Kidney glomerular epithelial cell (primary cell): Measurements from ENCODE around the gene TTC23.

Experiments
- DNase-seq: peaks from one replicate; lab custom pipeline; 2025; lab: John Stamatoyannopoulos, UW

The TTC23 gene

GRCh38 chr15:99137877-99138276 lies 111.5 kb downstream of the TTC23 start:
- no peak for DNase-seq

- no peak for DNase-seq
Observed at GRCh38 chr15:99137111-99137546, 112.3 kb downstream of the TTC23 start.

DNA sequence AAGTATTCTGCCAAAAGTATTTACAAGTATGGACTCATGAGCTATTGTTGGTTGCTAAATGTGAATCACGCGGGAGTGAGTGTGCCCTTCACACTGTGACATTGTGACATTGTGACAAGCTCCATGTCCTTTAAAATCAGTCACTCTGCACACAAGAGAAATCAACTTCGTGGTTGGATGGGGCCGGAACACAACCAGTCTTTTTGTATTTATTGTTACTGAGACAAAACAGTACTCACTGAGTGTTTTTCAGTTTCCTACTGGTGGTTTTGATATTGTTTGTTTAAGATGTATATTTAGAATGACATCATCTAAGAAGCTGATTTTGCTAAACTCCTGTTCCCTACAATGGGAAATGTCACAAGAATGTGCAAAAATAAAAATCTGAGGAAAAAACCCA lies 114.2 kb downstream of the TTC23 start:
- no peak for DNase-seq

GRCh38 chr15:99134317-99134821 lies 115.0 kb downstream of the TTC23 start:
- no peak for DNase-seq

DNA sequence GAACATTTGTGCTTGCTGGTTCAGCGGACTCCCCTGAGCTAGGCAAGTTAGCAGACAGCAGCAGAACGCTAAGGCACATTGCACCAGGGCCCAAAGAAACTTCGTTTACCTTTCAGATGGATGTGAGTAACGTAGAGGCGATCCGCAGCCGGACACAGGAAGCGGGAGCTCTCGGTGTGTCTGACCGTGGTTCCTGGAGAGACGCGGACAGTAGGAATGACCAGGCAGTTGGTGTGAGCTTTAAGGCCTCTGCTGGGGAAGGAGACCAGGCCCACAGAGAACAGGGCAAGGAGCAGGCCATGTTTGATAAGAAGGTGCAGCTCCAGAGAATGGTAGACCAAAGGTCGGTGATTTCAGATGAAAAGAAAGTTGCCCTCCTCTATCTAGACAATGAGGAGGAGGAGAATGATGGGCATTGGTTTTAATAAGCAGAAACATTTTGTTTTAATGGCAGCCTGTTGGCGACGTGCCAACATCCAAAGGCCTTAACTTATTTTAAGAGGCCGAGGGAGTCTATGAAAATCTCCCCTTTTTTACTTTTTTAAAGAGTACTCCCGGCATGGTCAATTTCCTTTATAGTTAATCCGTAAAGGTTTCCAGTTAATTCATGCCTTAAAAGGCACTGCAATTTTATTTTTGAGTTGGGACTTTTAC lies 116.6 kb downstream of the TTC23 start:
- no peak for DNase-seq

- no peak for DNase-seq
Observed at GRCh38 chr15:99132122-99132521, 117.3 kb downstream of the TTC23 start.

DNA sequence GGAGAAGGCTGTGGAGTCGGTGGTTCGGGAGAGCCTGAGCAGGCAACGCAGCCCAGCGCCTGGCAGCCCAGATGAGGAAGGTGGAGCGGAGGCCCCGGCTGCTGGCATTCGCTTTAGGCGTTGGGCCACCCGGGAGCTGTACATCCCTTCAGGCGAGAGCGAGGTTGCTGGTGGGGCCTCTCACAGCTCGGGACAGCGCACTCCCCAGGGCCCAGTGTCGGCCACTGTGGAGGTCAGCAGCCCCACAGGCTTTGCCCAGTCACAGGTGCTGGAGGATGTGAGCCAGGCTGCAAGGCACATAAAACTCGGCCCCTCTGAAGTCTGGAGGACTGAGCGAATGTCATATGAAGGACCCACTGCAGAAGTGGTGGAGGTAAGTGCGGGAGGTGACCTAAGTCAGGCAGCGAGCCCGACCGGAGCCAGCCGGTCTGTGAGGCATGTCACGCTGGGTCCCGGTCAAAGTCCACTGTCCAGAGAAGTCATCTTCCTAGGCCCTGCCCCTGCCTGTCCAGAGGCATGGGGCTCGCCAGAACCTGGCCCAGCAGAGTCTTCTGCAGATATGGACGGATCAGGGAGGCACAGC lies 117.8 kb downstream of the TTC23 start:
- no peak for DNase-seq

DNA sequence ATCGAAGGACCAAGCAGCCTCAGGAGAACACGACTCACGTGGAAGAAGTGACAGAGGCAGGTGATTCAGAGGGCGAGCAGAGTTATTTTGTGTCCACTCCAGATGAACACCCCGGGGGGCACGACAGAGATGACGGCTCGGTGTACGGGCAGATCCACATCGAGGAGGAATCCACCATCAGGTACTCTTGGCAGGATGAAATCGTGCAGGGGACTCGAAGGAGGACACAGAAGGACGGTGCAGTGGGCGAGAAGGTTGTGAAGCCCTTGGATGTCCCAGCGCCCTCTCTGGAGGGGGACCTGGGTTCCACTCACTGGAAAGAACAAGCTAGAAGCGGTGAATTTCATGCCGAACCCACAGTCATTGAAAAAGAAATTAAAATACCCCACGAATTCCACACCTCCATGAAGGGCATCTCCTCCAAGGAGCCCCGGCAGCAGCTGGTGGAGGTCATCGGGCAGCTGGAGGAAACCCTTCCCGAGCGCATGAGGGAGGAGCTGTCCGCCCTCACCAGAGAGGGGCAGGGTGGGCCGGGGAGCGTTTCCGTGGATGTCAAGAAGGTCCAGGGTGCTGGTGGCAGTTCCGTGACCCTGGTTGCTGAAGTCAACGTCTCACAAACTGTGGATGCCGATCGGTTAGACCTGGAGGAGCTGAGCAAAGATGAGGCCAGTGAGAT lies 118.5 kb downstream of the TTC23 start:
- no peak for DNase-seq

DNA sequence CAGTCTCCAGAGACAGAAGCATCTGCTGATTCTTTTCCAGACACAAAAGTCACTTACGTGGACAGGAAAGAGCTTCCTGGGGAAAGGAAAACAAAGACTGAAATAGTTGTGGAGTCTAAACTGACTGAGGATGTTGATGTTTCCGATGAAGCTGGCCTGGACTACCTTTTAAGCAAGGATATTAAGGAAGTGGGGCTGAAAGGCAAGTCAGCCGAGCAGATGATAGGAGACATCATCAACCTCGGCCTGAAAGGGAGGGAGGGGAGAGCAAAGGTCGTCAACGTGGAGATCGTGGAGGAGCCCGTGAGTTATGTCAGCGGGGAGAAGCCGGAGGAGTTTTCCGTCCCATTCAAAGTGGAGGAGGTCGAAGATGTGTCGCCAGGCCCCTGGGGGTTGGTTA lies 119.1 kb downstream of the TTC23 start:
- DNase-seq: no peak

DNA sequence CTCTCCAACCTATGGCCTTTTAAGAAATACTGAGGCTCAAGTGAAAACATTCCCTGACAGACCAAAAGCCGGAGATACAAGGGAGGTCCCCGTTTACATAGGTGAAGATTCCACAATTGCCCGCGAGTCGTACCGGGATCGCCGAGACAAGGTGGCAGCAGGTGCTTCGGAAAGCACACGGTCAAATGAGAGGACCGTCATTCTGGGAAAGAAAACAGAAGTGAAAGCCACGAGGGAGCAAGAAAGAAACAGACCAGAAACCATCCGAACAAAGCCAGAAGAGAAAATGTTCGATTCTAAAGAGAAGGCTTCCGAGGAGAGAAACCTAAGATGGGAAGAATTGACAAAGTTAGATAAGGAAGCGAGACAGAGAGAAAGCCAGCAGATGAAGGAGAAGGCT lies 119.7 kb downstream of the TTC23 start:
- no peak for DNase-seq

GRCh38 chr15:99128411-99128810 lies 121.0 kb downstream of the TTC23 start:
- DNase-seq: no peak

DNA sequence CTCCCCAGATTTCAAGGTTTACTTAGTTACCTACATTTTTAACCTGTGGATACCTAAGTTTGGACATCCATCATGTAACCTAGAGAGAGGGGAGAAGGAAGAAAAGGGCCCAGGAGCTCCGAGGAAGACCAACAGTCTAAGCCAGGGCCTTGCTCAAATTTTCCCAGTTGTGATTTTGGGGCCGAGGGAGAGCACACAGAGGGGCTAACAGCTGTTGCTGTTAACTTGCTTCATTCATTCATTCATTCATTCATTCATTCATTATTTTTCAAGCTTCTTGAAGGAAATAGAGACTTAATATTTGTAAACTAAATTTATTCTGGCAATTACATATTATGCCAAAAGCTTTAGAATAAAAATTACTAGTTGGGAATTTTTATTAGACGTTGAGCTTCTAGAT lies 121.6 kb downstream of the TTC23 start:
- no peak for DNase-seq

- DNase-seq: no peak
Observed at GRCh38 chr15:99126930-99127329, 122.5 kb downstream of the TTC23 start.

DNA sequence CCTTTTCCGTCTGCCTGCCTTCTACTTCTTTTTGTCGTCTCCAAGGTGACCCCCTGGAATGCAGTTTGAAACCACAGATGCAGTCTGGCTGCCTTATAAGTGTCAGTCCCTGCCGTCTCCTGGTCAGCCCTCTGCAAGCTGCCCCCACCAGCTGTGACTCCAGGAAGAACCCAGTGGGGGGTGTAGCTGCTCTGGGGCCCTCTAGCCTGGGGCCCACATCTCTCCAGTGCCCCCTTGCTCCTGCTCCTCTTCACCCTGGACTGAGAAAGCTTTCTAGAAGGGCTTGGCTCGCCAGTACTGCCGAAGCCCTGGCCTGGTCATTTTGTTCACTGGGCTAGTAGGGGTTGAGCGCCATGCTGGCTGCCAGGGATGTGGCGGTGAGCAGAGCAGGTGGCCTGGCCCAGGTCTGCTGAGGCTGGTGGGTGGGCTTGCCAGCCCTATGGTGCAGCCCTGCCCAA lies 123.2 kb downstream of the TTC23 start:
- no peak for DNase-seq

GRCh38 chr15:99125061-99125891 lies 124.1 kb downstream of the TTC23 start:
- DNase-seq: no peak

DNA sequence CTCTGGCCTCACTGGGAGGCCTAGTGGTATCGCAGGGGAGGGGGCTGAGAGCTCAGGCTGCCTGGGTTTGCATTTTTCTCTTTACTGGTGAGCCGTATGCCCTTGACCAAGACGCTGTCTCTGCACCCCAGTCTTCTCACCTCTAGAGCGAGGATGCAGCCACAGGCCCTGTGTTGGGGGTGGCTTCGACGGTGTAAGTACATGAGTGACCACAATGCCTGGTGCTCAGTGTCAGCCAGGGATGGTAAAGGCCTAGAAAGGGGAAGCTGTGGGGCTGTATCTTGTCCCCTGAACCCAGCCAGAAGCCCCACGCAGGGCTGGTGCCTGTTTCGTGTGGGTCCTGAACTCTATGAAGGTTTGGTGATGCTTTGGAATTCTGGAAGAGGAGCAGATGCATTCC lies 124.7 kb downstream of the TTC23 start:
- DNase-seq: no peak

- peak; percentile 97 for DNase-seq
Observed at GRCh38 chr15:99123713-99124451, 125.5 kb downstream of the TTC23 start.

DNA sequence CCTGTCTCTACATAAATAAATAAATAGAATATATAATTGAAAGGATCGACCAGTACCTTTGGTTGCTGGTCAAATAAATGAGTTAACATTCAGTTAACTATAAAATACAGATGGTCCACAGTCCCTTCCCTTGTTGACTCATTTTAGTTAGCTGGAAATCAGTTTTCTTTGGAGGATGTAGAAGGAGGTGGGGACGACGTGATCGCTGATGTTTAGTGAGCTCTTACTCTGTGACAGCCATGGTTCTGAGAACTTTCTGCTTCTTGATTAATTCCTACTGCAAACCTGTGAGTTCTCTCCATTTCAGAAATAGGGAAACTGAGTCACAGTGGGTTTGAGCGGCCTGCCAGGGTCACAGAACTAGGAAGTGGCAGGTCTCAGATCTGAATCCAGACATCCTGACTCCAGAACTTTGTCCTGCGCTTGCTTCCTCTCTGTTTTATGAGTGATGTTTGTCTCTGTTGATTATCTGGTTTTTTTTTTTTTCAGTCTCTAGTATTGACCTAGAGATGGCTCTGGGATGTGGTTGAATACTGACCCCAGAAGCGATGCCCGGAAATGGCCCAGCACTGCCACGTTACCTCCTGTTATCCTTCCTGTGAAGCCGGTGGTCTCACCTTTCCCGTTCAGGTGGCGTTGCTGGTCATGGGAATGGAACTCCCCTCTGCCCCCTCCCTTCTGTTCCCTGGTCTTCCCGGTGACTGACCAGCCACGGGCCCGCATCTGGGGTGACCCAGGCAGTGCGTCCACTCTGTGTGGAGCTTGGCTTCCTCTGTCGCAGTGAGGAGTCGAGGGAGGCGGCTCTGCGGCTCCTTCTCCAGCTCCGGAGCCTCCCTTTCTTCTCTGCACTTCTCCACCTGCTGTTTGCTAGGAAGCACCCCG lies 126.3 kb downstream of the TTC23 start:
- DNase-seq: no peak

DNA sequence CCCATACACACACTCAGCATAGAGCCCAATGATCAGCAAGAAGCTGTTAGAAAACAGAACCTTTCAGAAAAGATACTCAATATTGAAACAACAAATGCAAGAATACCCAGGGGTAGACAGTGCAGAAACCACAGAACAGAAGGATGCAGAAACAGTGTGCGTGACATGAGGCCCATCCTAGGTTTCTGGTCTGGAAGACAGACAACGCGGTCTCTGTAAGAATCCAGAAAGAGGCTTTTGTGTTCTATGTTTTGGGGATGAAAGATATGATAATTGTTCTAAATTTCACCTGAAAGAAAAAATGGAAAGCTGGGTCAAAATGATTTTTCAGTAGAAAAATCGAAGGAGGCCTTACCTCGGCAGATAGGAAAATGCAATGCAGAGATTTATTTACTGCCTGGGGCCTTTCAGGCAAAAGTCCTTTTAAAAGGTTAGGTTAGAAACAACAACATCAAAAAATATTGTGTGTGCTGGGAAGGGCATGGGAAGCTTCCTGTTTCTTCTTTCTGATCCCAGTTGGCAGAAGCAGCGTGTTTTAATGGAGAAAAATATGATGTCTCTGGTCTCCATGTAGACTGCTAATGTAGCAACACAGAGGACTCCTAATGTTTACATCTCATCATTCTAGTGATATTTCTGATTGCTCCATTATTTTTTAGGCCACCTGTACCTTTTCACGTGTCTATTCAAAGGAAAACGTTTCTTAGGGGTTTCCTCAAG lies 127.5 kb downstream of the TTC23 start:
- no peak for DNase-seq

DNA sequence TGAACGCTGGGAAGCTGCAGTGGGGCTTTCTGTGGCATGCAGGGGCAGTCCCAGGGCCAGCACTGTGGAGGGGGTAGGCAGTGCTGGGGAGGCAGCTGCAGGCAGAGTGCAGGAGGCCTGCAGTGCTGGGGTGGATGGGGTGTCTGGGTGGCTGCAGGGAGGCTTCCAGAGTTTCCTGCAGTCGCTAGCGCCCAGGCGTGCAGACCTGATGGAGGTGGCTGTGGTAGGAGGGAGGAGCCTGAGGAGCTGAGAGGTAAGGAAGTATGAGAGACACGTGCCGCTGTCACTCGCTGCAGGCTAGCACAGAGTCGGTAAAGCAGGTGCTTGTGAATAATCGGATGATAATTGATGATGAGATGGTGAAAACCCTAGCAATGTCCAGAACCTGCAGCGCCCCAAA lies 128.2 kb downstream of the TTC23 start:
- DNase-seq: no peak
